Fibroblast of pulmonary artery (primary cell): ENCODE results near the gene RBM4B.

Source experiments
- DNase-seq: peaks from one replicate; pipeline ENCODE4 v3.0.0-alpha.2; 2010; ENCODE audit warnings: low read depth
- H3K4me3 ChIP-seq: replicated peaks from 2 replicates; pipeline ENCODE4 v1.5.1; 2011; ENCODE audit warnings: low read depth, mild to moderate bottlenecking, control low read depth, low read length, moderate library complexity
- TF ChIP-seq, protein P1 (sequence below): IDR thresholded peaks from 2 replicates; pipeline ENCODE4 v1.5.1; 2011; ENCODE audit warnings: mild to moderate bottlenecking, control low read depth, low read length, inconsistent platforms; ENCODE audit errors: missing control alignments

RBM4B gene

GRCh38 chr11:66698491-66698890 is 20.8 kb upstream of the RBM4B start:
- H3K4me3 ChIP-seq, result no peak overlapping the region
- DNase-seq, result no peak
- TF ChIP-seq, protein P1, sequence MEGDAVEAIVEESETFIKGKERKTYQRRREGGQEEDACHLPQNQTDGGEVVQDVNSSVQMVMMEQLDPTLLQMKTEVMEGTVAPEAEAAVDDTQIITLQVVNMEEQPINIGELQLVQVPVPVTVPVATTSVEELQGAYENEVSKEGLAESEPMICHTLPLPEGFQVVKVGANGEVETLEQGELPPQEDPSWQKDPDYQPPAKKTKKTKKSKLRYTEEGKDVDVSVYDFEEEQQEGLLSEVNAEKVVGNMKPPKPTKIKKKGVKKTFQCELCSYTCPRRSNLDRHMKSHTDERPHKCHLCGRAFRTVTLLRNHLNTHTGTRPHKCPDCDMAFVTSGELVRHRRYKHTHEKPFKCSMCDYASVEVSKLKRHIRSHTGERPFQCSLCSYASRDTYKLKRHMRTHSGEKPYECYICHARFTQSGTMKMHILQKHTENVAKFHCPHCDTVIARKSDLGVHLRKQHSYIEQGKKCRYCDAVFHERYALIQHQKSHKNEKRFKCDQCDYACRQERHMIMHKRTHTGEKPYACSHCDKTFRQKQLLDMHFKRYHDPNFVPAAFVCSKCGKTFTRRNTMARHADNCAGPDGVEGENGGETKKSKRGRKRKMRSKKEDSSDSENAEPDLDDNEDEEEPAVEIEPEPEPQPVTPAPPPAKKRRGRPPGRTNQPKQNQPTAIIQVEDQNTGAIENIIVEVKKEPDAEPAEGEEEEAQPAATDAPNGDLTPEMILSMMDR, result no peak

- no peak for DNase-seq
- no peak overlapping the region for H3K4me3 ChIP-seq
- TF ChIP-seq, protein P1, result no peak
Measured at GRCh38 chr11:66697988-66698387, 20.3 kb upstream of the RBM4B start.

DNA sequence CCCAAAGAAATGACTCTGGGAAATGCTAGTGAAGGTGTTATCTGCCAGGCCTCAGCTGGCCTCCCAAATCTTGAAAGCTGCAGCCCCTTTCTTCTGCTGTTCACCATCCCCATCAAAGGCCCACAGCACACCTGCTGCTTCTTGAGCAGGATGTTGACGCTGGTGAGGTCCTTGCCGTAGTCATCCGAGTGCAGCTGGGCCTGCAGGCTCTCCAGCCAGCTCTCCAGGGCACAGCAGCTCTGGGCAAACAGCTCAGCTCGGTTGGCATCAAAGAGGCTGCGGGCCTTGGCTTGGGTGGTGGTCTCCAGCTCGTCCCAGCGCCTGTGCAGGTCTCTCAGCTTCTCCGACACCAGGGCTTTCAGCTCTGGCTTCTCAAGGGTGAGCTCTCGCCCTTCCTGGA is 18.5 kb upstream of the RBM4B start:
- H3K4me3 ChIP-seq, result no peak overlapping the region
- TF ChIP-seq, protein P1, result no peak
- DNase-seq, result no peak

DNA sequence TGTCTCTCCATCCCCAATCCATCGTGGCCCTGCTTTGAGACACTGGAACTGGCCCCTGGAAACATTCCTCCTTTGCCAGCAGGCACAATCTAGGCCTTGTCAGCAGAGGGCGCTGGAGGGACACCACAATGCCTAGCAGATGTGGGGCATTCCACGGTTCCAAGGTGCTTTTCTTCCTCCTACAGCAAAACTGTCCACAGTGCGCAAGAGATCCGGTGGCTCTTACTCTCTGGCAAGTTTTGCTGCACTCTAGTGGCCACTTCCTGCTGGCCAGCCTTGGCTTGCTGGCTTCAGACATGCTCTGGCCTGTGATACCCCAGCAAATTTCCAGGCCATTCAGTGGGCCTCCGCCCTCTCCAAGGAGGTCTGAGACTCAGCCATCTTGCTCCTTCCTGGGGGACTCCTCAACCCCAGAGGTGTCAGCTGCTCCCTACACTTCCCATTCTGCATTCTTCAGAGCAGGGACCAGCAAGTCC is 17.1 kb upstream of the RBM4B start:
- H3K4me3 ChIP-seq, result no peak overlapping the region
- TF ChIP-seq, protein P1, result no peak
- peak; percentile 98 for DNase-seq

- TF ChIP-seq, protein P1, result no peak
- DNase-seq, result no peak
Measured at GRCh38 chr11:66694056-66694410, 16.3 kb upstream of the RBM4B start.

GRCh38 chr11:66693356-66694055 is 15.8 kb upstream of the RBM4B start:
- no peak overlapping the region for H3K4me3 ChIP-seq
- no peak for DNase-seq
- TF ChIP-seq, protein P1, result no peak

More at GRCh38 chr11:66694056-66694410, 16.3 kb upstream of the RBM4B start:
- no peak overlapping the region for H3K4me3 ChIP-seq

DNA sequence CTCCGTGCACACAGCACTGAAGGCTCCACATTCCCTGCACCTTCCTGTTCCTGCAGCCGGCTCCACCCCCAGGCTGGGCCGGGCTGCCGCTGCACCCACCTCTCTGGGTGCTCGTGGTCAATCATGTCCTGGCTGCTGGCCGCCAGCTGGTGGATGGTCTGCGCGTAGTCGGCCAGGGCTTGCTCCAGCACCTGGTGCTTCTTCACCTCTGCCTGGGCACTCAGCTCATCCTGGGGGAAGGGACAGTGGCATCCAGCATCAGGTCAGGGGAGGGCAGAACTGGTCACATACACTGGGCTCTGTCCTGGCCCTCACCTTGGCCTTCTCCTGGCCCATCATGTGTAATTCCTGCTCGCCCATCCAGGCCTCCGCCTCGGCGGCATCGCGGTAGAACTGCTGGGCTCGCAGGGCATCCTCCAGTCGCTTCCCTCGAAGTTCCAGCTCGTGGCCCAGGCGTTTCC is 15.2 kb upstream of the RBM4B start:
- TF ChIP-seq, protein P1, result no peak
- no peak for DNase-seq
- no peak overlapping the region for H3K4me3 ChIP-seq
